ENCODE measurements around the gene SH3BP4. TPM values are rescaled to one million over a fixed set of nuclear protein-coding genes. Genes with fewer than 3 reads are reported as not detected.

SH3BP4 gene
- total RNA-seq, 1 experiment from 2014 or later, result 19.9 TPM

- Histone ChIP-seq H3K9me3 (ENCODE audit: low read depth, low read length, poor library complexity, severe bottlenecking) (no peaks in the 10 kb centered on the region), H3K36me3 (ENCODE audit: insufficient read depth, low read length, poor library complexity, severe bottlenecking) (no peaks in the 10 kb centered on the region), H3K4me3 (ENCODE audit: low read depth, low read length, poor library complexity, severe bottlenecking) (no peak overlapping the region), H3K4me1 (ENCODE audit: insufficient read depth, low read length, poor library complexity, severe bottlenecking) (peaks cover 10% of the 10 kb centered on the region), H3K27me3 (replicated peaks; ENCODE audit: insufficient read depth, low read depth, low read length, poor library complexity) (no peaks in the 10 kb centered on the region), H3K27ac (ENCODE audit: low read depth, low read length, poor library complexity, severe bottlenecking) (no peak overlapping the region)
- intact Hi-C loops (cut with micrococcal nuclease; ENCODE audit: unreplicated experiment), result no loop called here
- POLR2A ChIA-PET (ENCODE audit: low non-redundant PET), result no interaction called here
- TF ChIP-seq EZH2 (IDR thresholded peaks at IDR 0.05; ENCODE audit: borderline replicate concordance, low read depth, low read length, poor library complexity, severe bottlenecking) (no peak), CTCF (conservative IDR thresholded peaks at IDR 0.05; ENCODE audit: low read depth, low read length) (no peak)
- no peak for DNase-seq (ENCODE audit: low spot score)
- no TSS peak for BruUV-seq (replicated peaks)
- CTCF ChIA-PET, result no interaction called here
These were observed 41.7 kb downstream of the SH3BP4 start for GRCh38 chr2:234993541-234993981.

- Histone ChIP-seq H3K27me3 (replicated peaks; ENCODE audit: insufficient read depth, low read depth, low read length, poor library complexity) (no peaks in the 10 kb centered on the region), H3K4me1 (ENCODE audit: insufficient read depth, low read length, poor library complexity, severe bottlenecking) (peaks cover 10% of the 10 kb centered on the region), H3K9me3 (ENCODE audit: low read depth, low read length, poor library complexity, severe bottlenecking) (no peaks in the 10 kb centered on the region), H3K4me3 (ENCODE audit: low read depth, low read length, poor library complexity, severe bottlenecking) (no peak overlapping the region), H3K27ac (ENCODE audit: low read depth, low read length, poor library complexity, severe bottlenecking) (no peak overlapping the region), H3K36me3 (ENCODE audit: insufficient read depth, low read length, poor library complexity, severe bottlenecking) (no peaks in the 10 kb centered on the region)
- intact Hi-C loops (cut with micrococcal nuclease; ENCODE audit: unreplicated experiment), result no loop called here
- no peak for TF ChIP-seq CTCF (conservative IDR thresholded peaks at IDR 0.05; ENCODE audit: low read depth, low read length)
- no peak for TF ChIP-seq EZH2 (IDR thresholded peaks at IDR 0.05; ENCODE audit: borderline replicate concordance, low read depth, low read length, poor library complexity, severe bottlenecking)
- ChIA-PET POLR2A (ENCODE audit: low non-redundant PET) (no interaction called here), CTCF (no interaction called here)
- no peak for DNase-seq (ENCODE audit: low spot score)
- no TSS peak for BruUV-seq (replicated peaks)
These were observed 42.9 kb downstream of the SH3BP4 start for GRCh38 chr2:234994438-234995321.

GRCh38 chr2:234995332-234996068 is 43.7 kb downstream of the SH3BP4 start:
- H3K9me3 ChIP-seq (ENCODE audit: low read depth, low read length, poor library complexity, severe bottlenecking), result no peaks in the 10 kb centered on the region
- no peak overlapping the region for H3K27ac ChIP-seq (ENCODE audit: low read depth, low read length, poor library complexity, severe bottlenecking)
- intact Hi-C loops (cut with micrococcal nuclease; ENCODE audit: unreplicated experiment), result no loop called here
- peaks cover 10% of the 10 kb centered on the region for H3K4me1 ChIP-seq (ENCODE audit: insufficient read depth, low read length, poor library complexity, severe bottlenecking)
- H3K4me3 ChIP-seq (ENCODE audit: low read depth, low read length, poor library complexity, severe bottlenecking), result no peak overlapping the region
- H3K36me3 ChIP-seq (ENCODE audit: insufficient read depth, low read length, poor library complexity, severe bottlenecking), result no peaks in the 10 kb centered on the region
- H3K27me3 ChIP-seq (replicated peaks; ENCODE audit: insufficient read depth, low read depth, low read length, poor library complexity), result no peaks in the 10 kb centered on the region
- no peak for TF ChIP-seq CTCF (conservative IDR thresholded peaks at IDR 0.05; ENCODE audit: low read depth, low read length)
- no peak for TF ChIP-seq EZH2 (IDR thresholded peaks at IDR 0.05; ENCODE audit: borderline replicate concordance, low read depth, low read length, poor library complexity, severe bottlenecking)
- CTCF ChIA-PET, result no interaction called here
- no peak for DNase-seq (ENCODE audit: low spot score)
- no TSS peak for BruUV-seq (replicated peaks)
- POLR2A ChIA-PET (ENCODE audit: low non-redundant PET), result no interaction called here
